Stimulated activated CD4-positive, alpha-beta T cell treated with anti-CD3 and anti-CD28 coated beads, Interleukin-12 subunit alpha, Interleukin-12 subunit beta, amount 100 ng/mL, for 48 hours (primary cell): ENCODE data around the gene PCYT2.

ENCODE experiments used
- DNase-seq, 3 donors: peaks; one replicate each; pipeline ENCODE4 v3.0.0-alpha.2; 2020; ENCODE audit warnings: low read depth in 2 of 3, low spot score in 1 of 3

Gene PCYT2

GRCh38 chr17:81944858-81945257, 33.7 kb upstream of the PCYT2 start:
- no peak for DNase-seq

DNA sequence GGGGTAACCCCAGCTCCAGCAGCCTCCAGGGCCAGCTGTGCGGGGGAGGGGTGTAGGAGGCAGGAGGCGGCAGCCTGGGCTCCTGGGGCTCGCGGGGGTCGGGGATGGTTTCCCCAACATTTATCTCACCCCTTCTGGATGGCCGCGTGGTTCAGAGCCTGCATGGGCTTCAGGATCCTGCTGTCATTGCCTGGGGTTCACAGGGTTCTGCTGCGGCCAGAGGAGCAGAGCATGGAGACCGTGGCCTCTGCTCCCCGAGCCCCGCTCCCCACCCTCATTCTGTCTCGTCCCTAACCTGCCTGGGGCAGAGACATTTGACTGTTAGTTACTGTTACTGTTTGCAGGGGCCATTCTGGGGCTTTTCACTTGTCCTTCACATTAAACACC, 31.0 kb upstream of the PCYT2 start:
- no peak for DNase-seq

- DNase-seq = no peak
Observed at GRCh38 chr17:81941484-81942166, 30.4 kb upstream of the PCYT2 start.

DNA sequence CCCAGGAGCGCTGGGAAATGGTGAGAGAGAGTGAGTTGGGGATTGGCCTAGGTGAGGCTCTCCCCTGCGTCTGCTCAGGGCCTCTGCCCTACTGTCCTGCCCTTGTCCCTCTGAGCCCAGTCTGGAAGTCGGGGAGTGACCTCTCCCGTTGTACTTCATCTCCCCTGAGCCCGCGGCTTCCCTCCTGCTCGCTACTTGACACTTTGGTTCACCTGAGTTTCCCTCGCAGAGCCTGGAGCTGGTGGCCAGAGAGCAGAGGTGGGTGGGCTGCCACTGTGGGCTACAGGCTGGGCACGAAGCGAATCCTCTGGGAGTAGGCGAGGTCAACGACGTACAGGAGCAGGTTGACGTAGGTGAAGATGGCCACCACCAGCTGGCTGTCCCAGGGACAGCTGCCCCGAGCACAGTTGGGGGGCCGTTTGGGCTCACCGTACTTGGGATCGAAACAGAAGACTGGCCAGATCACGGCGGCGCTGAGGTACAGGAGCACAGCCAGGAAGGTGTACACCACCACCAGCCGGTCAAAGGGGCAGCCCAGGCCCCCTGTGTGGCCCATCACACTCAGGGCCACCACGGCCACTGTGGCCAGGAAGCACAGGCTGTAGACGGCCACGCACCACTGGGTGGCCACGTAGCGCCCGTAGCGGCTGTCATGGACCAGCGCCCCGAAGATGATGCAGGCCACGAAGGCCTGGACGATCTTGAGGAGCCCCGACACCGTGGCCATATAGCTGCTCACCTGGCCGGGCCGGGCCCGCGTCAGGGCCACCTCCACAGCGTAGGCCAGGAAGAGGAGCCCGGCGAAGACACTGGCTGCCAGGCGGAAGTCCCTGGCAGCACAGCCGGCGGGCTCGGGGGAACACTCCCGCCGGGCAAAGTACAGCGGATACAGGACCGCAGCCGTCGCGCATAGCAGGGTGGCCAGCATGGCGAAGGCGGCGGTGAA, 29.6 kb upstream of the PCYT2 start:
- DNase-seq = no peak

DNA sequence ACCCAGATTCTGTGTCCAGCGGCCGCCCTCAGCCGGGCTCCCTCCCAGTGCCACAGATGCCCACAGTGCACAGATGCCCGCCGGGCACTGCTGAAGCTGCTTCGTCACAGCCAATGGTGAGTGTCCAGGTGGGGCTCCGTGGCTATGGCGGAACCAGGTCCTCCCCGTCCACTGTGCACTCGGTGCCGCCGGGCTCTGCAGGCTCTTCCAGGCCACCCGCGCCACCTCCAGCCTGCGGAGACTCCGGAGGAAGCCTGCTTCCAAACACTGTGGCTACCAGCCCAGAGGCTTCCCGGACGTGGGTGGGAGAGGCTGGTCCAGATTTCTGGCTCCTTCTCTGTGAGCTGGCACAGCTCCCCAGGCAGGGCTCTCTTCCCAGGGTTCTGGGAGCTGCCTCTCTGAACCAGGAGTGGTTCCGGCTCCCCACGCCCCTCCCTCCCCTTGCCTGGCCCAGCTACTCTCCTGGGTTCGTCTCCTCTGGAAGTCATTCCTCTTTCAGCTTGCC, 28.7 kb upstream of the PCYT2 start:
- DNase-seq = no peak

GRCh38 chr17:81939218-81939617, 28.0 kb upstream of the PCYT2 start:
- DNase-seq = no peak

DNA sequence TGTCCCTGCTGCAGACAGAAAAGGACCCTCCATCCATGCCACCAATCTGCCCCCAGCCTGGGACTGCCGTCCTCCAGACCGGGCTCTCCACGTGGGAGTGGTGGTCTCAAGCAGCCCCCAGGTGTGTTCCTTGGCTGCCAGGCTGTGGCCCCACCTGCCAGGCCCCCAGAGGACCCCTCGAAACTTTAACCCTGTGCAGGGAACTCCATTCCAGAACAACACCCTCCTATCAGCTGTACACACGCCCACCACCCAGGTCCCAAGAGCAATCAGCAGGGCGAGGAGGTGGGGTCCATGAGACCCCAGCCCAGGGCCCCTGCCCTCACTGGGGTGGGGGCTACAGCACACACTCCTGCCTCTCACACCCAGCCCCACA, 24.5 kb upstream of the PCYT2 start:
- DNase-seq = no peak

GRCh38 chr17:81934850-81935708, 23.9 kb upstream of the PCYT2 start:
- no peak for DNase-seq

GRCh38 chr17:81934098-81934757, 23.0 kb upstream of the PCYT2 start:
- no peak for DNase-seq

- DNase-seq = no peak
Observed at GRCh38 chr17:81933178-81933699, 22.0 kb upstream of the PCYT2 start.

- DNase-seq = no peak
Observed at GRCh38 chr17:81932333-81932983, 21.3 kb upstream of the PCYT2 start.

GRCh38 chr17:81931557-81932332, 20.5 kb upstream of the PCYT2 start:
- no peak for DNase-seq

- DNase-seq = no peak
Observed at GRCh38 chr17:81931189-81931556, 20.0 kb upstream of the PCYT2 start.

DNA sequence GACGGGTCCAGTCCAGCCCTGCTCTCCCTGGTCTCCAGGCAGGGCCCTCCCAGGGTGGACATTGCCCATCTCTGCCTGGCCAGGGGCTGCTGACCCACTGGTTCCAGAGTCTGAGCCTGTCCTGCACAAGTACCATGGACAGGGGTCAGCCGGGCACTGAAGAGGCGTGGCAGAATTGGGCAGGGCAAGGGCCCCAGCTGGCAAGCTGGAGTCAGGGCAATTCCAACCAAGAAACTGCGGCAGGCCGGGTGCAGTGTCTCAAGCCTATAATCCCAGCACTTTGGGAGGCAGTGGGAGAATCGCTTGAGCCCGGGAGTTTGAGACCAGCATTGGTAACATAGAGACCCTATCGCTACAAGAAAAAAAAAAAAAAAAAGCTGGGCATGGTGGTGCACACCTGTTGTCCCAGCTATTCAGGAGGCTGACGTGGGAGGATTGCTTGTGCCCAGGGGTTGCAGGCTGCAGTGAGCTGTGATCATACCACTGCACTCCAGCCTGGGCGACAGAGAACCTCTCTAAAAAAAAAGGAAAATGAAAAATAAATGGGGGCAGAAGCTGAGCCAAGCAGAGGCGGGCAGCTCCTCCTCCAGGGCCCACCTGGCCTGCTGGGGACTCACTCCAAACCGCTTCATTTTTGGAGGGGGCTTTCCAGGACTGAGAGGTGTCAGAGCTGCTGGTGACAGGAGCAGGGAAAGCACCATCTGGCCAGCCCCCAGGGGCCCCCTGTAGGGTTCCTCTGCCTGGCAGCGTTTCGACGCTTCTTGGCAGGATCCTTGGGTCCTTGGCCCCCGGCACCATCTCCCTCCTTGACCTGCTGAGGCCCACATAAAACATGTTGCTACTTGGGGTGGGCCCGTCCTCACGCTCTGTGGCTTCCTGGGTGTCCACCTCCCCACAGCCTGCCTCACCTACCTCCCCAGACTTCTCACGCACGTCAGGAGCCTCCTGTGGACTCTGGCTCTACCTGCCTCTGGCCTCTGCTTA, 19.2 kb upstream of the PCYT2 start:
- DNase-seq = no peak

GRCh38 chr17:81929253-81930141, 18.3 kb upstream of the PCYT2 start:
- DNase-seq = no peak

DNA sequence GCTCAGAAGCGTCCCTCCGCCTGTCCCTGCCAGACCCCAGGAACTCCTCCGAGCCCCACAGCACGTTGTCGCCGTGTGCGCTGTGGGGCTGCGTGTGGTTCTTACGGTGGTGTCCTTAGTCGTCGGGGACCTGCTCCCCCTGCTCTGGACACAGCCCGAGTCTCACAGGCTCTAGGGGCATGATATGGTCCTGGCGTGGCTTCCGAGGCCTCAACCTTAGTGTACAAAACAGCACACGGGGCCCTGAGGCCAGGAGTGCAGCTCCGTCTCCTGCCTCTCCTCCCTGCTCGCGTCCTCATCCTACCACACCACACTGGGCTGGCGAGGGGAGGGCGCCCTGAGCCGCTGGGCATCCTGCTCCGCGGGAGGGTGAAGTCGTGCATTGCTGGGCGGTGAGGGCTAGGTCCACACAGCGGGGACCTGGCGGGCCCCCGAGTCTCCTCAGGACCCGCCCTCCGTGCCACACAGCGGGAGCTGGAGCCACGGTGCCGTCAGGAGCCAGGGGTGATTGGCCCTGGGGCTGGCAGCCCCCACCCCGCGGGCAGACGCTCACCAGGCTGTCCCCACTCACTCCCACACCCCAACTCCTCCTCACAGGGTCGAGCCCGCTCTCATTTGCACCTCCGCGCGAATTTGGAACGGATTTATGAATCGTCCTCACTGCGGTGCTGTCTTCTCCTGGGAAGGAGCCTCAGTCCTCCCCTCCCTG, 17.5 kb upstream of the PCYT2 start:
- DNase-seq = no peak
